IMR-90 (cell line): ENCODE measurements around the gene TBCD. TPM values are rescaled to one million over a fixed set of nuclear protein-coding genes. Genes with fewer than 3 reads are reported as not detected.

Experiments used
- ATAC-seq: fragments of 200-7000 bp; cut with Tn5 transposase; 2 replicates; pipeline ENCODE4 v1.9.1; 2020; ENCODE audit warnings: low read depth, mild to moderate bottlenecking, moderate library complexity
- BruUV-seq: library from RNA; stranded (reverse); fragments of 400-500 nt; replicated peaks from 2 replicates; lab custom pipeline; 2021; lab: Mats Ljungman, UMichigan
- CTCF ChIA-PET: fragments of 300-600 bp; formaldehyde crosslinking; extraction: SDS; loops from one replicate; lab custom pipeline; 2021; ENCODE audit warnings: antibody characterized with exemption; lab: Yijun Ruan, JAX
- POLR2A ChIA-PET: fragments of 300-600 bp; sonication (Branson Sonifier 250); formaldehyde crosslinking; loops from one replicate; lab custom pipeline; 2022; ENCODE audit warnings: antibody characterized with exemption; ENCODE audit not compliant: unreplicated experiment; lab: Charles Lee
- DNase-seq: peaks from one replicate; pipeline ENCODE4 v3.0.0; 2013
- H2AFZ ChIP-seq: replicated peaks from 2 replicates; pipeline ENCODE3; 2013; ENCODE audit warnings: low read length, mild to moderate bottlenecking; ENCODE audit not compliant: poor library complexity
- H2AK5ac ChIP-seq: 2 replicates; pipeline ENCODE4 v1.6.1; 2013; ENCODE audit warnings: low read depth, low read length, inconsistent platforms
- H2AK9ac ChIP-seq: replicated peaks from 2 replicates; pipeline ENCODE3; 2013; ENCODE audit warnings: mild to moderate bottlenecking, low read depth, low read length, moderate library complexity; ENCODE audit not compliant: poor library complexity
- H2BK120ac ChIP-seq: 2 replicates; pipeline ENCODE4 v1.6.1; 2013; ENCODE audit warnings: low read depth, low read length, inconsistent platforms
- H2BK15ac ChIP-seq: 3 replicates; pipeline ENCODE4 v1.6.1; 2013; ENCODE audit warnings: low read depth, low read length, inconsistent platforms
- H2BK20ac ChIP-seq: 2 replicates; pipeline ENCODE4 v1.6.1; 2013; ENCODE audit warnings: low read depth, mild to moderate bottlenecking, inconsistent platforms, low read length, moderate library complexity
- H2BK5ac ChIP-seq: 2 replicates; pipeline ENCODE4 v1.6.1; 2013; ENCODE audit warnings: mild to moderate bottlenecking, low read depth, low read length, inconsistent platforms; ENCODE audit not compliant: poor library complexity, severe bottlenecking
- H3K14ac ChIP-seq: replicated peaks from 2 replicates; pipeline ENCODE4 v1.6.1; 2013; ENCODE audit warnings: low read depth, low read length, inconsistent platforms
- H3K18ac ChIP-seq: 2 replicates; pipeline ENCODE4 v1.6.1; 2013; ENCODE audit warnings: low read depth, low read length, control low read depth
- H3K23ac ChIP-seq: 2 replicates; pipeline ENCODE4 v1.6.1; 2013; ENCODE audit warnings: low read depth, low read length, inconsistent platforms
- H3K27ac ChIP-seq: 2 replicates; pipeline ENCODE4 v1.5.1; 2013; ENCODE audit warnings: mild to moderate bottlenecking, control low read depth, low read length; ENCODE audit not compliant: insufficient read depth
- H3K27me3 ChIP-seq: 2 replicates; pipeline ENCODE4 v1.6.1; 2013; ENCODE audit warnings: low read length; ENCODE audit not compliant: control insufficient read depth, insufficient read depth
- H3K36me3 ChIP-seq: 2 replicates; pipeline ENCODE4 v1.6.1; 2013; ENCODE audit warnings: low read length, mixed read lengths; ENCODE audit not compliant: control insufficient read depth, insufficient read depth
- H3K4ac ChIP-seq: 2 replicates; pipeline ENCODE4 v1.6.1; 2013; ENCODE audit warnings: low read depth, low read length, inconsistent platforms
- H3K4me1 ChIP-seq: 2 replicates; pipeline ENCODE4 v1.6.1; 2013; ENCODE audit warnings: low read length, mixed read lengths; ENCODE audit not compliant: control insufficient read depth, insufficient read depth
- H3K4me2 ChIP-seq: 2 replicates; pipeline ENCODE4 v1.6.1; 2013; ENCODE audit warnings: low read depth, mild to moderate bottlenecking, control low read depth, low read length, moderate library complexity
- H3K4me3 ChIP-seq: 2 replicates; pipeline ENCODE4 v1.5.1; 2013; ENCODE audit warnings: low read depth, mild to moderate bottlenecking, control low read depth, low read length, moderate library complexity; ENCODE audit not compliant: insufficient read depth
- H3K56ac ChIP-seq: 2 replicates; pipeline ENCODE4 v1.6.1; 2013; ENCODE audit warnings: low read length, inconsistent platforms; ENCODE audit not compliant: insufficient read depth; ENCODE audit errors: extremely low read depth
- H3K79me1 ChIP-seq, 2 experiments: 2 replicates each; pipeline ENCODE4 v1.6.1; 2013; ENCODE audit warnings: low read length in 2 of 2, inconsistent platforms in 1 of 2, low read depth in 1 of 2
- H3K9ac ChIP-seq: 2 replicates; pipeline ENCODE4 v1.6.1; 2013; ENCODE audit warnings: low read depth, low read length, control low read depth
- H3K9me1 ChIP-seq: 2 replicates; pipeline ENCODE4 v1.6.1; 2013; ENCODE audit warnings: low read length, inconsistent platforms; ENCODE audit not compliant: insufficient read depth
- H3K9me3 ChIP-seq: 2 replicates; pipeline ENCODE4 v1.6.1; 2013; ENCODE audit warnings: low read length; ENCODE audit not compliant: control insufficient read depth, insufficient read depth
- H4K20me1 ChIP-seq: 2 replicates; pipeline ENCODE4 v1.6.1; 2013; ENCODE audit warnings: low read length, inconsistent platforms; ENCODE audit not compliant: insufficient read depth
- H4K5ac ChIP-seq: 2 replicates; pipeline ENCODE4 v1.6.1; 2013; ENCODE audit warnings: mild to moderate bottlenecking, low read depth, low read length, control low read depth
- H4K8ac ChIP-seq, 2 experiments: 2 replicates each; pipeline ENCODE4 v1.6.1; 2013; ENCODE audit warnings: low read depth in 2 of 2, low read length in 2 of 2, control low read depth in 1 of 2, inconsistent platforms in 1 of 2
- H4K91ac ChIP-seq: 2 replicates; pipeline ENCODE4 v1.6.1; 2013; ENCODE audit warnings: low read depth, low read length, inconsistent platforms; ENCODE audit not compliant: insufficient read depth
- BHLHE40 ChIP-seq: fragments of 150-350 bp; IDR thresholded peaks from 2 replicates; pipeline ENCODE4 v1.6.1; 2016; ENCODE audit warnings: mild to moderate bottlenecking, low read depth, low read length
- CHD1 ChIP-seq: IDR thresholded peaks from 2 replicates; pipeline ENCODE4 v1.6.1; 2012; ENCODE audit warnings: low read depth, low read length, improper control_type of control experiment
- FOS ChIP-seq: fragments of 150-350 bp; IDR thresholded peaks from 2 replicates; pipeline ENCODE4 v1.6.1; 2016; ENCODE audit warnings: low read depth, low read length
- MAFK ChIP-seq: IDR thresholded peaks from 2 replicates; pipeline ENCODE4 v1.6.1; 2012; ENCODE audit warnings: low read depth, low read length, improper control_type of control experiment
- MAZ ChIP-seq: IDR thresholded peaks from 2 replicates; pipeline ENCODE4 v1.6.1; 2012; ENCODE audit warnings: low read depth, mild to moderate bottlenecking, low read length, improper control_type of control experiment, moderate library complexity, borderline replicate concordance
- MXI1 ChIP-seq: IDR thresholded peaks from 2 replicates; pipeline ENCODE4 v1.6.1; 2012; ENCODE audit warnings: low read depth, mild to moderate bottlenecking, low read length, moderate library complexity, borderline replicate concordance
- NFE2L2 ChIP-seq: fragments of 150-350 bp; IDR thresholded peaks from 2 replicates; pipeline ENCODE4 v1.6.1; 2016; ENCODE audit warnings: low read depth, mild to moderate bottlenecking, low read length
- POLR2A ChIP-seq: IDR thresholded peaks from 2 replicates; pipeline ENCODE4 v1.6.1; 2012; ENCODE audit warnings: mild to moderate bottlenecking, low read depth, low read length
- RAD21 ChIP-seq: IDR thresholded peaks from 2 replicates; pipeline ENCODE4 v1.6.1; 2012; ENCODE audit warnings: low read length, improper control_type of control experiment
- RCOR1 ChIP-seq: IDR thresholded peaks from 2 replicates; pipeline ENCODE4 v1.6.1; 2012; ENCODE audit warnings: mild to moderate bottlenecking, low read length, improper control_type of control experiment; ENCODE audit not compliant: insufficient replicate concordance
- WGBS, 2 experiments: methylation state at CpG; one replicate each; pipeline versions ENCODE4 v1.1.5 to v1.1.7; 2013; ENCODE audit warnings: missing lambda C conversion rate in 2 of 2; ENCODE audit not compliant: insufficient read length in 1 of 2; ENCODE audit errors: extremely low coverage in 2 of 2; 5-methylcytosine and 5-hydroxymethylcytosine counted together
- dilution Hi-C: fragments of 300-500 bp; cut with HindIII; formaldehyde crosslinking; loops from one replicate; pipeline ENCODE4 v1.14.3; 2018; ENCODE audit warnings: low sequenced_read_pairs; ENCODE audit not compliant: unreplicated experiment
- in situ Hi-C: fragments of 300-500 bp; cut with MboI; formaldehyde crosslinking; loops from 3 replicates; pipeline ENCODE4 v1.14.3; 2019; ENCODE audit warnings: low sequenced_read_pairs, inconsistent platforms, mixed read lengths
- intact Hi-C: fragments of 100-400 bp; cut with micrococcal nuclease; formaldehyde crosslinking; loops from 2 replicates; pipeline ENCODE4 v1.10.0; 2022
- polyA plus RNA-seq, 3 experiments: library from polyadenylated mRNA; depleted of rRNA; stranded (reverse); fragments of >200 nt; gene quantifications; 2 replicates each; pipeline ENCODE4 v1.2.3, GENCODE V29; 2012; ENCODE audit warnings: low replicate concordance in 1 of 3
- total RNA-seq: library from RNA; depleted of rRNA; stranded (reverse); fragments of >200 nt; gene quantifications from 2 replicates; pipeline ENCODE4 v1.2.3, GENCODE V29; 2012
- TF ChIP-seq, protein P1 (sequence below): fragments of 150-350 bp; IDR thresholded peaks from 2 replicates; pipeline ENCODE4 v1.6.1; 2016; ENCODE audit warnings: low read depth, mild to moderate bottlenecking, low read length, moderate library complexity, borderline replicate concordance
- TF ChIP-seq, protein P2 (sequence below): fragments of 150-350 bp; IDR thresholded peaks from 2 replicates; pipeline ENCODE4 v1.6.1; 2017; ENCODE audit warnings: mild to moderate bottlenecking, antibody characterized with exemption, low read length, low read depth
- TF ChIP-seq, protein P3 (sequence below): conservative IDR thresholded peaks from 2 replicates; pipeline ENCODE4 v1.5.1; 2012; ENCODE audit warnings: mild to moderate bottlenecking, low read depth, low read length, improper control_type of control experiment

Gene TBCD
- total and polyA plus RNA-seq, 2 of the 4 experiments (the other 2 are of a cell fraction): 21.9 to 54.5 TPM

DNA sequence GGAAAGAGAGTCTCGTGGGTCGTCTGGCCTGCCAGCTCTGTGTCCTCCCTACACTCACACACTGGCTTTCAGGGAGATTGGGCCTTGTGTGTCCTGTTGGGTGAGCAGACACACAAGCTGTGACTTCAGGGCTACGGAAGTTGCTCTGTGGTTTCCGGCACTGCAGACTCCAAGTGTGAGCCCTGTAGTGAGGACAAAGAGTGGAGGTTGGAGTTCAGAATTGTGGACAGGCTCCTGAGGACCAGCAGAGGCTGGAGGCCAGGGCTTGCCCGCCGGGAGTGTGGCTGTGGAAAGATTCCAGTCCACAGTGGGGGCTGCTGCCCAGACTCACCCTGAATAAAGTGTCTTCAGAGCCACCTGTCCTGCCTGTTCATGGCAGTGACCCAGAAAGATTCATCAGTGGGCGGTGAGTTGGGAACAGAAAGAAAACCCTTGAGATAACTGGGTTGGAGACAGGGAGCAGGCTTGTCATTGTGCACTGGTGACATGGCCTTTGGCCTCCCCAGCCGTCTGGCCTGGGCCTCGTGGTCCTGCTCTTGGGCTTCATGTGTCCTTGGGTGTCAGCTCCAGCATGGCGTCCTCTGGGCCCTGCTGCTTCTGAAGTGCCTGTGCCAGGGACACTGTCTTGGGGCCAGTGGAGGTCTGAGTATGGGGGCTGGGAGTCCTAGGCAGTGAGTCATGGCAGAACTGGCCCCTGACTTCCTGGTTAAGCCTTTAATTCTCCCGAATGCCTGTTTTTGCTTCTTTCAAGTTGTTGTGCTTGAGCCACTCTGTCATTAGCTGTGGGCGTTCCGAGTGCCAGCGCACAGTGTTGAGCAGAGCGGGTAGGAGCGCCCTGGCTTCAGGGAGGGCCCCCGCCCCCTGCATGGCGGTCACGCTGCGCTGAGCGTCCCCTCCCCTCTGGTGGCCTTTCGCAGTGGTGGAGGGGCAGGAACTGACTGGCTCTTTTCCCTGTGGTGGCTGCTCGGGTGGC is 107.9 kb downstream of the TBCD start:
- peak overlapping the region; percentile 94 for H2AK9ac ChIP-seq
- H3K9ac ChIP-seq: no peak overlapping the region
- in situ Hi-C loops: no loop called here
- ChIA-PET CTCF (no interaction called here), POLR2A (no interaction called here)
- 78% methylated on average over 14 of the region's 23 CpGs; no CpG with 5 or more reads in 1 of the 2 experiments for WGBS, 2 experiments
- peak overlapping the region; percentile 82 for H2AK5ac ChIP-seq
- no peaks in the 10 kb centered on the region for H3K9me3 ChIP-seq
- no peaks in the 10 kb centered on the region for H3K27me3 ChIP-seq
- peak overlapping the region; percentile 10; the same call in 1 of the 2 replicates for H3K4me2 ChIP-seq
- peak overlapping the region; percentile 85 for H4K5ac ChIP-seq
- peak overlapping the region; percentile 83 for H2BK5ac ChIP-seq
- peaks cover 30% of the 10 kb centered on the region for H3K9me1 ChIP-seq
- H3K4me3 ChIP-seq: no peak overlapping the region
- H3K56ac ChIP-seq: no peak overlapping the region
- peaks cover 5% of the 10 kb centered on the region for H4K20me1 ChIP-seq
- no peaks in the 10 kb centered on the region for H3K36me3 ChIP-seq
- H3K23ac ChIP-seq: peak overlapping the region; percentile 22; the same call in 1 of the 2 replicates
- peak overlapping the region; percentile 81 for H3K14ac ChIP-seq
- dilution Hi-C loops: no loop called here
- peak overlapping the region; percentile 24 for H3K27ac ChIP-seq
- BruUV-seq: no TSS peak
- peak overlapping the region; percentile 92 for H3K4ac ChIP-seq
- peak overlapping the region; percentile 93 for H2AFZ ChIP-seq
- H2BK120ac ChIP-seq: peak overlapping the region; percentile 51
- ATAC-seq (peak; percentile 78), DNase-seq (peak; percentile 70)
- peak overlapping the region; percentile 39; the same call in 1 of the 3 replicates for H2BK15ac ChIP-seq
- intact Hi-C loops: no loop called here
- peak overlapping the region; percentile 44 for H3K18ac ChIP-seq
- H2BK20ac ChIP-seq: peak overlapping the region; percentile 60; the same call in 1 of the 2 replicates
- H3K79me1 ChIP-seq: peaks cover 10 to 45% of the 10 kb centered on the region in 2 experiments
- H4K8ac ChIP-seq: peak overlapping the region; percentile 33 to 85; a peak in 3 of 4 replicates
- H3K4me1 ChIP-seq: peaks cover 23% of the 10 kb centered on the region
- peak overlapping the region; percentile 82 for H4K91ac ChIP-seq
- TF ChIP-seq MAZ: peak; percentile 40; the same call in 1 of the 2 replicates
- no peak for TF ChIP-seq CHD1
- TF ChIP-seq, protein P1, sequence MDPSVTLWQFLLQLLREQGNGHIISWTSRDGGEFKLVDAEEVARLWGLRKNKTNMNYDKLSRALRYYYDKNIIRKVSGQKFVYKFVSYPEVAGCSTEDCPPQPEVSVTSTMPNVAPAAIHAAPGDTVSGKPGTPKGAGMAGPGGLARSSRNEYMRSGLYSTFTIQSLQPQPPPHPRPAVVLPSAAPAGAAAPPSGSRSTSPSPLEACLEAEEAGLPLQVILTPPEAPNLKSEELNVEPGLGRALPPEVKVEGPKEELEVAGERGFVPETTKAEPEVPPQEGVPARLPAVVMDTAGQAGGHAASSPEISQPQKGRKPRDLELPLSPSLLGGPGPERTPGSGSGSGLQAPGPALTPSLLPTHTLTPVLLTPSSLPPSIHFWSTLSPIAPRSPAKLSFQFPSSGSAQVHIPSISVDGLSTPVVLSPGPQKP: no peak
- no peak for TF ChIP-seq RCOR1
- TF ChIP-seq MXI1: 0 out of 2 replicates have a peak, but pooled peaks have one; percentile 18
- TF ChIP-seq, protein P2, sequence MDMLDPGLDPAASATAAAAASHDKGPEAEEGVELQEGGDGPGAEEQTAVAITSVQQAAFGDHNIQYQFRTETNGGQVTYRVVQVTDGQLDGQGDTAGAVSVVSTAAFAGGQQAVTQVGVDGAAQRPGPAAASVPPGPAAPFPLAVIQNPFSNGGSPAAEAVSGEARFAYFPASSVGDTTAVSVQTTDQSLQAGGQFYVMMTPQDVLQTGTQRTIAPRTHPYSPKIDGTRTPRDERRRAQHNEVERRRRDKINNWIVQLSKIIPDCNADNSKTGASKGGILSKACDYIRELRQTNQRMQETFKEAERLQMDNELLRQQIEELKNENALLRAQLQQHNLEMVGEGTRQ: no peak
- no peak for TF ChIP-seq POLR2A
- TF ChIP-seq MAFK: no peak
- TF ChIP-seq RAD21: no peak
- TF ChIP-seq, protein P3, sequence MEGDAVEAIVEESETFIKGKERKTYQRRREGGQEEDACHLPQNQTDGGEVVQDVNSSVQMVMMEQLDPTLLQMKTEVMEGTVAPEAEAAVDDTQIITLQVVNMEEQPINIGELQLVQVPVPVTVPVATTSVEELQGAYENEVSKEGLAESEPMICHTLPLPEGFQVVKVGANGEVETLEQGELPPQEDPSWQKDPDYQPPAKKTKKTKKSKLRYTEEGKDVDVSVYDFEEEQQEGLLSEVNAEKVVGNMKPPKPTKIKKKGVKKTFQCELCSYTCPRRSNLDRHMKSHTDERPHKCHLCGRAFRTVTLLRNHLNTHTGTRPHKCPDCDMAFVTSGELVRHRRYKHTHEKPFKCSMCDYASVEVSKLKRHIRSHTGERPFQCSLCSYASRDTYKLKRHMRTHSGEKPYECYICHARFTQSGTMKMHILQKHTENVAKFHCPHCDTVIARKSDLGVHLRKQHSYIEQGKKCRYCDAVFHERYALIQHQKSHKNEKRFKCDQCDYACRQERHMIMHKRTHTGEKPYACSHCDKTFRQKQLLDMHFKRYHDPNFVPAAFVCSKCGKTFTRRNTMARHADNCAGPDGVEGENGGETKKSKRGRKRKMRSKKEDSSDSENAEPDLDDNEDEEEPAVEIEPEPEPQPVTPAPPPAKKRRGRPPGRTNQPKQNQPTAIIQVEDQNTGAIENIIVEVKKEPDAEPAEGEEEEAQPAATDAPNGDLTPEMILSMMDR: no peak
- TF ChIP-seq NFE2L2: no peak
- TF ChIP-seq BHLHE40: no peak
- peak; percentile 63; the same call in 1 of the 2 replicates for TF ChIP-seq FOS
